ENCODE results near the gene TSC22D1. TPM values are rescaled to one million over a fixed set of nuclear protein-coding genes. Genes with fewer than 3 reads are reported as not detected.

Gene TSC22D1
- total and polyA plus RNA-seq, 2 of the 4 experiments (the other 2 are of a cell fraction), result 30.8 to 42.2 TPM

- H4K91ac ChIP-seq (ENCODE audit: insufficient read depth, low read depth, low read length), result no peak overlapping the region
- H2BK20ac ChIP-seq (ENCODE audit: low read depth, low read length), result no peak overlapping the region
- H3K4ac ChIP-seq (ENCODE audit: low read depth, low read length), result no peak overlapping the region
- peaks cover 3% of the 10 kb centered on the region; the same call in 1 of the 2 replicates for H3K9me1 ChIP-seq (ENCODE audit: insufficient read depth, low read length)
- H2BK5ac ChIP-seq (ENCODE audit: low read depth, low read length, poor library complexity, severe bottlenecking), result no peak overlapping the region
- H4K20me1 ChIP-seq (ENCODE audit: insufficient read depth, low read length), result peaks cover 9% of the 10 kb centered on the region
- no peak overlapping the region for H2BK15ac ChIP-seq (ENCODE audit: low read depth, low read length)
- ATAC-seq (ENCODE audit: low read depth), result no peak
- peaks cover 8 to 29% of the 10 kb centered on the region in 2 experiments; a peak in 3 of 4 replicates for H3K79me1 ChIP-seq (ENCODE audit: low read depth in 1 of 2, low read length in 2 of 2)
- no peak overlapping the region for H3K4me3 ChIP-seq (ENCODE audit: insufficient read depth, low read depth, low read length)
- ChIA-PET CTCF (interaction anchor here (0.5 kb wide), 1 partner anchor 128 kb away, joined by 3 read pairs; no protein-coding TSS in a partner anchor), POLR2A (ENCODE audit: unreplicated experiment) (no interaction called here)
- peaks cover 5% of the 10 kb centered on the region; the same call in 1 of the 2 replicates for H3K4me1 ChIP-seq (ENCODE audit: control insufficient read depth, insufficient read depth, low read length)
- in situ Hi-C loops (cut with MboI; ENCODE audit: low sequenced_read_pairs) (loop anchor here (10.0 kb wide), 1 partner anchor 196 kb away; no protein-coding TSS in a partner anchor), dilution Hi-C loops (cut with HindIII; ENCODE audit: low sequenced_read_pairs, unreplicated experiment) (no loop called here), intact Hi-C loops (cut with micrococcal nuclease) (no loop called here)
- no peak overlapping the region for H4K5ac ChIP-seq (ENCODE audit: low read depth, low read length)
- H2AFZ ChIP-seq (replicated peaks; ENCODE audit: low read length, poor library complexity), result no peak overlapping the region
- H3K18ac ChIP-seq (ENCODE audit: low read depth, low read length), result no peak overlapping the region
- no peak for DNase-seq
- no peak overlapping the region for H3K9ac ChIP-seq (ENCODE audit: low read depth, low read length)
- no peak overlapping the region for H4K8ac ChIP-seq (ENCODE audit: low read depth in 2 of 2, low read length in 2 of 2)
- TF ChIP-seq SMC3 (IDR thresholded peaks at IDR 0.05; ENCODE audit: low read depth, low read length), result no peak
- TF ChIP-seq MAFK (IDR thresholded peaks at IDR 0.05; ENCODE audit: low read depth, low read length), result no peak
- no peak for TF ChIP-seq CEBPB (IDR thresholded peaks at IDR 0.05; ENCODE audit: low read depth, low read length)
- TF ChIP-seq RFX5 (IDR thresholded peaks at IDR 0.05; ENCODE audit: low read depth, low read length), result no peak
- no peak for TF ChIP-seq MXI1 (IDR thresholded peaks at IDR 0.05; ENCODE audit: borderline replicate concordance, low read depth, low read length)
- TF ChIP-seq POLR2A (IDR thresholded peaks at IDR 0.05; ENCODE audit: low read depth, low read length), result no peak
- TF ChIP-seq RAD21 (IDR thresholded peaks at IDR 0.05; ENCODE audit: low read length), result no peak
- TF ChIP-seq, protein P1, sequence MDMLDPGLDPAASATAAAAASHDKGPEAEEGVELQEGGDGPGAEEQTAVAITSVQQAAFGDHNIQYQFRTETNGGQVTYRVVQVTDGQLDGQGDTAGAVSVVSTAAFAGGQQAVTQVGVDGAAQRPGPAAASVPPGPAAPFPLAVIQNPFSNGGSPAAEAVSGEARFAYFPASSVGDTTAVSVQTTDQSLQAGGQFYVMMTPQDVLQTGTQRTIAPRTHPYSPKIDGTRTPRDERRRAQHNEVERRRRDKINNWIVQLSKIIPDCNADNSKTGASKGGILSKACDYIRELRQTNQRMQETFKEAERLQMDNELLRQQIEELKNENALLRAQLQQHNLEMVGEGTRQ (IDR thresholded peaks at IDR 0.05; ENCODE audit: low read depth, low read length), result no peak
- no peak for TF ChIP-seq ELK1 (IDR thresholded peaks at IDR 0.05; ENCODE audit: borderline replicate concordance, low read depth, low read length)
- no peak for TF ChIP-seq RCOR1 (IDR thresholded peaks at IDR 0.05; ENCODE audit: insufficient replicate concordance, low read length)
- no peak for TF ChIP-seq NFE2L2 (IDR thresholded peaks at IDR 0.05; ENCODE audit: low read depth, low read length)
- no peak for TF ChIP-seq CHD1 (IDR thresholded peaks at IDR 0.05; ENCODE audit: low read depth, low read length)
- TF ChIP-seq FOS (IDR thresholded peaks at IDR 0.05; ENCODE audit: low read depth, low read length), result no peak
- TF ChIP-seq BHLHE40 (IDR thresholded peaks at IDR 0.05; ENCODE audit: low read depth, low read length), result no peak
- TF ChIP-seq MAZ (IDR thresholded peaks at IDR 0.05; ENCODE audit: borderline replicate concordance, low read depth, low read length), result no peak
- H3K23ac ChIP-seq (ENCODE audit: low read depth, low read length), result no peak overlapping the region
- H3K9me3 ChIP-seq (ENCODE audit: control insufficient read depth, insufficient read depth, low read length), result no peaks in the 10 kb centered on the region
- H3K14ac ChIP-seq (replicated peaks; ENCODE audit: low read depth, low read length), result no peak overlapping the region
- WGBS, 2 experiments (ENCODE audit: extremely low coverage in 2 of 2, insufficient read length in 1 of 2), result 60% methylated on average over 1 of the region's 4 CpGs; no CpG with 5 or more reads in 1 of the 2 experiments
- no peak overlapping the region for H2BK120ac ChIP-seq (ENCODE audit: low read depth, low read length)
- H3K27ac ChIP-seq (ENCODE audit: insufficient read depth, low read length), result no peak overlapping the region
- no peak overlapping the region for H2AK9ac ChIP-seq (replicated peaks; ENCODE audit: low read depth, low read length, poor library complexity)
- H3K56ac ChIP-seq (ENCODE audit: extremely low read depth, insufficient read depth, low read length), result no peak overlapping the region
- H3K36me3 ChIP-seq (ENCODE audit: control insufficient read depth, insufficient read depth, low read length), result peaks cover 12% of the 10 kb centered on the region
- H2AK5ac ChIP-seq (ENCODE audit: low read depth, low read length), result no peak overlapping the region
- H3K27me3 ChIP-seq (ENCODE audit: control insufficient read depth, insufficient read depth, low read length), result no peaks in the 10 kb centered on the region
- H3K4me2 ChIP-seq (ENCODE audit: low read depth, low read length), result no peak overlapping the region
- no TSS peak for BruUV-seq (replicated peaks)
These were observed 145.0 kb downstream of the TSC22D1 start for GRCh38 chr13:44431150-44431549.

Data from IMR-90 (cell line).